Lower lobe of right lung (tissue), 2 donors: ENCODE data around the gene PARVB. TPM values are rescaled to one million over a fixed set of nuclear protein-coding genes. Genes with fewer than 3 reads are reported as not detected.

Experiments
- ATAC-seq, 2 donors: fragments of 200-7000 bp; cut with Tn5 transposase; one replicate each; pipeline ENCODE4 v1.9.1; 2020 to 2022; ENCODE audit warnings: mild to moderate bottlenecking in 2 of 2, moderate library complexity in 2 of 2
- DNase-seq: peaks from one replicate; pipeline ENCODE4 v3.0.0-alpha.2; 2020
- H3K27ac ChIP-seq: fragments of 200-600 bp; one replicate; pipeline ENCODE4 v1.8.0; 2022
- H3K27me3 ChIP-seq: fragments of 200-600 bp; one replicate; pipeline ENCODE4 v1.8.0; 2022; ENCODE audit warnings: low read depth
- H3K36me3 ChIP-seq: fragments of 200-600 bp; one replicate; pipeline ENCODE4 v1.8.0; 2022; ENCODE audit warnings: mild to moderate bottlenecking
- H3K4me1 ChIP-seq: fragments of 200-600 bp; one replicate; pipeline ENCODE4 v1.8.0; 2022
- H3K4me3 ChIP-seq: fragments of 200-600 bp; one replicate; pipeline ENCODE4 v1.8.0; 2022; ENCODE audit warnings: mild to moderate bottlenecking
- H3K9me3 ChIP-seq: fragments of 200-600 bp; one replicate; pipeline ENCODE4 v1.8.0; 2022
- CTCF ChIP-seq: fragments of 200-600 bp; IDR thresholded peaks from one replicate; pipeline ENCODE4 v1.8.0; 2022; ENCODE audit warnings: antibody characterized with exemption, mild to moderate bottlenecking
- intact Hi-C: fragments of 100-400 bp; cut with DNase I; formaldehyde crosslinking; loops from one replicate; pipeline ENCODE4 v1.11.0; 2022
- total RNA-seq: library from RNA; stranded (reverse); fragmentation: NEBNext Ultra II Directional; extraction: Animal tissue kit (Norgen Biotek cat#: 25700); gene quantifications from one replicate; pipeline ENCODE4 v1.2.1, GENCODE V29; 2021
- donor health status: DM: no; HTN: yes; CAD: no; lungs with severe emphysema.

PARVB gene
- total RNA-seq, 1 donor from 2014 or later = 44.7 TPM

GRCh38 chr22:44187652-44188230 is 163.6 kb downstream of the PARVB start:
- H3K27ac ChIP-seq = no peak overlapping the region
- H3K4me3 ChIP-seq = no peak overlapping the region
- intact Hi-C loops = no loop called here

DNA sequence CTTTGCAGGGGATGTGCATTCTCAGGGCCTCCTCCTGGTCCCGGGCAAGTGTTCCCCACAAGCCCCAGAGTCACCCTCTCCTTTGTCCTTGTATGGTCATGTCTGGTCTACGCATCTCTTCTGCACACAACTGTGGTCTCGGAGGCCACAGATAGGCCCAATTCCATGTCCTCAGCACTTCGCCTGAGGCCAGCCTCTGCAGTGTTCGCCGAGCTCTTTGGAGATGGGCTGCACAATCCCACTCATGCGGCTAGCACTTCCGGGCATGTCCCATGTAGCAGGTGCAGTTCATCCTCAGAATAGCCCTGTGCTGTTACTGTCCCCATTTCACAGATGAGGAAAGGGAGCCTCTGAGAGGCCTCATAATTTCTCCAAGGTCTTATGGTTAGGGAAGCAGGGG is 164.2 kb downstream of the PARVB start:
- no peak for TF ChIP-seq CTCF
- H3K9me3 ChIP-seq = no peaks in the 10 kb centered on the region
- peaks cover 5% of the 10 kb centered on the region for H3K27me3 ChIP-seq
- DNase-seq (no peak), ATAC-seq (no peak)
- no peaks in the 10 kb centered on the region for H3K4me1 ChIP-seq
- H3K36me3 ChIP-seq = peaks cover 4% of the 10 kb centered on the region
- intact Hi-C loops = no loop called here
- no peak overlapping the region for H3K4me3 ChIP-seq
- H3K27ac ChIP-seq = no peak overlapping the region

More at GRCh38 chr22:44187652-44188230, 163.6 kb downstream of the PARVB start:
- Histone ChIP-seq H3K9me3 (no peaks in the 10 kb centered on the region), H3K4me1 (peaks cover 4% of the 10 kb centered on the region), H3K27me3 (peaks cover 10% of the 10 kb centered on the region), H3K36me3 (peaks cover 4% of the 10 kb centered on the region)
- no peak for ATAC-seq
- no peak for TF ChIP-seq CTCF
- DNase-seq = no peak

DNA sequence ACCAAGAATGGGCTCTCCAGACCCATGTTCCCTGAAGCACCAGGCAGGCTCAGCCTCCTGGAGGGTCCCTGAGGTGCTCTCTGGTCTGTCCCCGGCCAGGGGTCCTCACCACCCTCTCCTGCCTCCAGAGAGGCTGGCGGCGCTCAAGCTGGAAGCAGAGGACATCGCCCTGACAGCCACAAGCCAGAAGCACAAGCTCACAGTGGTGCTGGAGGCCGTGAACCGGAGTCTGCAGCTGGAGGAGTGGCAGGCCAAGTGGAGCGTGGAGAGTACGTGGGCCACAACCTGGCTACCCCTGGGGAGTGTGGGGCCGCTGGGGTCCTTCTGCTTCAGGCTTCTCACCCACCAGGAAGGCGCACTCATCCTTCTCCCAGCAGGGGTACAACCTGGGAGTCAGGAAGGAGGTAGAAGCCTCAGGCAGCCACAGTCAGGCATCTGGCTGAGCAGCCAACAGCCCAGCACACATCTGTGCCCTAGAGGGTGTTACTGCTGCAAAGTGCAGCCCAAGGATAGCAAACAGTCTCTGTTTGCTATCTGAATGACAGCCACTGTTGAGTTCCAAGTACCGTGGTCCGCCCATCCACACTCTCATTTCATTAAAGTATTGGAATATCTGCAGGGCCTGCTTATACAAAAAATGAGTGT is 165.0 kb downstream of the PARVB start:
- DNase-seq (no peak), ATAC-seq (no peak)
- peaks cover 5% of the 10 kb centered on the region for H3K27me3 ChIP-seq
- peaks cover 4% of the 10 kb centered on the region for H3K36me3 ChIP-seq
- no peak overlapping the region for H3K4me3 ChIP-seq
- H3K27ac ChIP-seq = no peak overlapping the region
- intact Hi-C loops = no loop called here
- no peak for TF ChIP-seq CTCF
- no peaks in the 10 kb centered on the region for H3K9me3 ChIP-seq
- no peaks in the 10 kb centered on the region for H3K4me1 ChIP-seq

GRCh38 chr22:44190381-44190976 is 166.4 kb downstream of the PARVB start:
- no peak overlapping the region for H3K4me3 ChIP-seq
- DNase-seq = no peak
- peaks cover 5% of the 10 kb centered on the region for H3K27me3 ChIP-seq
- no peaks in the 10 kb centered on the region for H3K9me3 ChIP-seq
- no peak for TF ChIP-seq CTCF
- intact Hi-C loops = no loop called here
- H3K4me1 ChIP-seq = no peaks in the 10 kb centered on the region
- ATAC-seq = no peak
- H3K27ac ChIP-seq = no peak overlapping the region
- H3K36me3 ChIP-seq = peaks cover 4% of the 10 kb centered on the region

GRCh38 chr22:44191036-44191454 is 166.9 kb downstream of the PARVB start:
- no peaks in the 10 kb centered on the region for H3K9me3 ChIP-seq
- peaks cover under 1% of the 10 kb centered on the region for H3K36me3 ChIP-seq
- ATAC-seq (no peak), DNase-seq (no peak)
- intact Hi-C loops = no loop called here
- H3K4me3 ChIP-seq = no peak overlapping the region
- no peaks in the 10 kb centered on the region for H3K4me1 ChIP-seq
- TF ChIP-seq CTCF = no peak
- peaks cover 5% of the 10 kb centered on the region for H3K27me3 ChIP-seq
- H3K27ac ChIP-seq = no peak overlapping the region
